HEK293 (cell line): ENCODE results near the gene MAPKAP1.
A peak's percentile ranks its signal among the peaks of the same experiment; 100 is the strongest.
"Not testable (repeated sequence)": the region's sequence is repeated elsewhere in the genome, so short reads cannot be mapped to it uniquely, and the experiment has no call there.

Experiments
- CTCF ChIA-PET: fragments of 350-600 bp; formaldehyde crosslinking; extraction: SDS; loops from one replicate; lab custom pipeline; 2021; ENCODE audit warnings: antibody characterized with exemption; lab: Yijun Ruan, JAX
- POLR2A ChIA-PET: fragments of 300-600 bp; formaldehyde crosslinking; extraction: SDS; loops from one replicate; lab custom pipeline; 2020; ENCODE audit warnings: antibody characterized with exemption, inconsistent platforms; lab: Yijun Ruan, JAX
- H3K27ac ChIP-seq: fragments of 200-500 bp; sonication (Bioruptor generic); 2 replicates; pipeline ENCODE4 v1.5.1; 2014; ENCODE audit warnings: low read depth, low read length, control low read depth, inconsistent platforms; ENCODE audit errors: extremely low read depth
- H3K36me3 ChIP-seq, 2 experiments: fragments of 200-500 bp in 1 of 2; sonication (Bioruptor generic) in 1 of 2; 1 replicate in 1 of 2; 2 replicates in 1 of 2; pipeline ENCODE4 v1.5.1; 2014 to 2017; ENCODE audit warnings: inconsistent platforms in 2 of 2, low read length in 2 of 2; ENCODE audit not compliant: control insufficient read depth in 2 of 2, insufficient read depth in 1 of 2
- H3K4me1 ChIP-seq: fragments of 200-500 bp; sonication (Bioruptor generic); 2 replicates; pipeline ENCODE4 v1.5.1; 2014; ENCODE audit warnings: mild to moderate bottlenecking, low read length, inconsistent platforms; ENCODE audit not compliant: control insufficient read depth, insufficient read depth
- H3K4me3 ChIP-seq: 2 replicates; pipeline ENCODE4 v1.5.1; 2011; ENCODE audit warnings: low read depth, mild to moderate bottlenecking, control low read depth, low read length, moderate library complexity
- H3K9me3 ChIP-seq: fragments of 200-500 bp; sonication (Bioruptor generic); 2 replicates; pipeline ENCODE4 v1.5.1; 2014; ENCODE audit warnings: low read depth, low read length, inconsistent platforms; ENCODE audit not compliant: control insufficient read depth, insufficient read depth
- KLF16 ChIP-seq: fragments of 450-650 bp; formaldehyde crosslinking; IDR thresholded peaks from 2 replicates; pipeline ENCODE4 v1.5.1; 2017; ENCODE audit warnings: missing biosample characterization, missing genetic modification characterization
- SCRT1 ChIP-seq: fragments of 450-650 bp; formaldehyde crosslinking; IDR thresholded peaks from 2 replicates; pipeline ENCODE4 v1.5.1; 2016; ENCODE audit warnings: missing biosample characterization, missing genetic modification characterization, borderline replicate concordance
- WT1 ChIP-seq: fragments of 450-650 bp; formaldehyde crosslinking; IDR thresholded peaks from 2 replicates; pipeline ENCODE4 v1.5.1; 2016; ENCODE audit warnings: missing biosample characterization, missing genetic modification characterization
- YY2 ChIP-seq: fragments of 450-650 bp; formaldehyde crosslinking; IDR thresholded peaks from 2 replicates; pipeline ENCODE4 v1.5.1; 2016; ENCODE audit warnings: missing biosample characterization, missing genetic modification characterization
- ZBTB8A ChIP-seq: fragments of 450-650 bp; formaldehyde crosslinking; IDR thresholded peaks from 2 replicates; pipeline ENCODE4 v1.5.1; 2016; ENCODE audit warnings: missing biosample characterization, missing genetic modification characterization
- ZNF140 ChIP-seq: fragments of 450-650 bp; formaldehyde crosslinking; IDR thresholded peaks from 2 replicates; pipeline ENCODE4 v1.5.1; 2016; ENCODE audit warnings: missing biosample characterization, missing genetic modification characterization
- ZNF184 ChIP-seq: fragments of 450-650 bp; IDR thresholded peaks from 2 replicates; pipeline ENCODE4 v1.5.1; 2018; ENCODE audit warnings: missing biosample characterization, mild to moderate bottlenecking, missing genetic modification characterization
- ZNF211 ChIP-seq: fragments of 450-650 bp; formaldehyde crosslinking; IDR thresholded peaks from 2 replicates; pipeline ENCODE4 v1.5.1; 2016; ENCODE audit warnings: low read depth, missing biosample characterization, missing genetic modification characterization
- ZNF837 ChIP-seq: fragments of 450-650 bp; formaldehyde crosslinking; IDR thresholded peaks from 2 replicates; pipeline ENCODE4 v1.5.1; 2016; ENCODE audit warnings: missing biosample characterization, missing genetic modification characterization
- TF ChIP-seq, protein P1 (sequence below): fragments of 450-650 bp; formaldehyde crosslinking; IDR thresholded peaks from 2 replicates; pipeline ENCODE4 v1.5.1; 2016; ENCODE audit warnings: missing biosample characterization, missing genetic modification characterization, borderline replicate concordance
- TF ChIP-seq, protein P2 (sequence below): fragments of 450-650 bp; formaldehyde crosslinking; IDR thresholded peaks from 2 replicates; pipeline ENCODE4 v1.5.1; 2017; ENCODE audit warnings: missing biosample characterization, missing genetic modification characterization

MAPKAP1 gene

GRCh38 chr9:125696106-125696647, 10.8 kb downstream of the MAPKAP1 start:
- H3K9me3 ChIP-seq: no peaks in the 10 kb centered on the region
- POLR2A ChIA-PET: interaction anchor here (4.7 kb wide), 1 partner anchor 10 kb away, joined by 21 read pairs; the partner anchor contains the start of gene MAPKAP1
- TF ChIP-seq ZNF184 (tag by site-specific recombination) (no peak), WT1 (tag by site-specific recombination) (no peak), ZNF211 (tag by site-specific recombination) (no peak), ZBTB8A (tag by site-specific recombination) (no peak), SCRT1 (no peak), ZNF140 (tag by site-specific recombination) (no peak)
- TF ChIP-seq, protein P1, sequence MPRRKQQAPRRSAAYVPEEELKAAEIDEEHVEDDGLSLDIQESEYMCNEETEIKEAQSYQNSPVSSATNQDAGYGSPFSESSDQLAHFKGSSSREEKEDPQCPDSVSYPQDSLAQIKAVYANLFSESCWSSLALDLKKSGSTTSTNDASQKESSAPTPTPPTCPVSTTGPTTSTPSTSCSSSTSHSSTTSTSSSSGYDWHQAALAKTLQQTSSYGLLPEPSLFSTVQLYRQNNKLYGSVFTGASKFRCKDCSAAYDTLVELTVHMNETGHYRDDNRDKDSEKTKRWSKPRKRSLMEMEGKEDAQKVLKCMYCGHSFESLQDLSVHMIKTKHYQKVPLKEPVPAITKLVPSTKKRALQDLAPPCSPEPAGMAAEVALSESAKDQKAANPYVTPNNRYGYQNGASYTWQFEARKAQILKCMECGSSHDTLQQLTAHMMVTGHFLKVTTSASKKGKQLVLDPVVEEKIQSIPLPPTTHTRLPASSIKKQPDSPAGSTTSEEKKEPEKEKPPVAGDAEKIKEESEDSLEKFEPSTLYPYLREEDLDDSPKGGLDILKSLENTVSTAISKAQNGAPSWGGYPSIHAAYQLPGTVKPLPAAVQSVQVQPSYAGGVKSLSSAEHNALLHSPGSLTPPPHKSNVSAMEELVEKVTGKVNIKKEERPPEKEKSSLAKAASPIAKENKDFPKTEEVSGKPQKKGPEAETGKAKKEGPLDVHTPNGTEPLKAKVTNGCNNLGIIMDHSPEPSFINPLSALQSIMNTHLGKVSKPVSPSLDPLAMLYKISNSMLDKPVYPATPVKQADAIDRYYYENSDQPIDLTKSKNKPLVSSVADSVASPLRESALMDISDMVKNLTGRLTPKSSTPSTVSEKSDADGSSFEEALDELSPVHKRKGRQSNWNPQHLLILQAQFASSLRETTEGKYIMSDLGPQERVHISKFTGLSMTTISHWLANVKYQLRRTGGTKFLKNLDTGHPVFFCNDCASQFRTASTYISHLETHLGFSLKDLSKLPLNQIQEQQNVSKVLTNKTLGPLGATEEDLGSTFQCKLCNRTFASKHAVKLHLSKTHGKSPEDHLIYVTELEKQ (tag by site-specific recombination): no peak
- H3K27ac ChIP-seq: no peak overlapping the region
- no peaks in the 10 kb centered on the region for H3K4me1 ChIP-seq
- H3K4me3 ChIP-seq: no peak overlapping the region
- no peaks in the 10 kb centered on the region for H3K36me3 ChIP-seq
- CTCF ChIA-PET: interaction anchor here (0.6 kb wide), 1 partner anchor 573 kb away, joined by 3 read pairs; no protein-coding TSS in a partner anchor

- H3K4me3 ChIP-seq, CTCF ChIA-PET, H3K27ac ChIP-seq, H3K4me1 ChIP-seq, H3K36me3 ChIP-seq, H3K9me3 ChIP-seq: not testable (repeated sequence)
- POLR2A ChIA-PET: interaction anchor here (4.7 kb wide), 1 partner anchor 11 kb away, joined by 21 read pairs; the partner anchor contains the start of gene MAPKAP1
Observed at GRCh38 chr9:125695548-125695947, 11.5 kb downstream of the MAPKAP1 start.

DNA sequence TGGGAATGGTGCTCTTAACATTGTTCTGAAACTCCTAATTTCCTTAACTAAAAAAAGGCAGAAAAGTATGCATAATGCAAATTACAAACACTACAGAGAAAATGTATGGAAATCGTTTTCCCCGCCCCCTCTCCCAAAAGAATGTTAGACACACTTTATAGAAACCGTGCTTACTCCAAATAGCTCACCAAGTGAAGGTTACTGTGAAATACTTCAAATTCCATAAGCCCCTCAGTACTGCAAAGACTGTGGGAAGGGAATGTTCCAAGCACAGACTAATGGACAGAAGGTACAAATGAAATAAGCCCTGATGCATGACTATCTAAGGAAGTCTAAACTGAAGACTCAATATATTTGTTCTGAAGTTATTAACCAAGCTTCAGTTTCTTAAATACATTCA, 12.5 kb downstream of the MAPKAP1 start:
- H3K4me3 ChIP-seq: no peak overlapping the region
- TF ChIP-seq ZNF837 (tag by site-specific recombination): no peak
- TF ChIP-seq YY2 (tag by site-specific recombination): no peak
- TF ChIP-seq KLF16 (tag by site-specific recombination): no peak
- TF ChIP-seq, all 188 proteins: peak for 0
- Histone ChIP-seq H3K9me3 (no peaks in the 10 kb centered on the region), H3K27ac (no peak overlapping the region), H3K36me3 (no peaks in the 10 kb centered on the region), H3K4me1 (no peaks in the 10 kb centered on the region)
- CTCF ChIA-PET: interaction anchor here (0.6 to 0.7 kb wide), 2 partner anchors 15 to 173 kb away, joined by 3 to 4 read pairs; no protein-coding TSS in a partner anchor
- POLR2A ChIA-PET: interaction anchor here (4.7 kb wide), 1 partner anchor 12 kb away, joined by 21 read pairs; the partner anchor contains the start of gene MAPKAP1

- H3K9me3 ChIP-seq, CTCF ChIA-PET, H3K4me3 ChIP-seq, H3K27ac ChIP-seq, POLR2A ChIA-PET, H3K36me3 ChIP-seq, H3K4me1 ChIP-seq: not testable (repeated sequence)
- TF ChIP-seq, protein P2, sequence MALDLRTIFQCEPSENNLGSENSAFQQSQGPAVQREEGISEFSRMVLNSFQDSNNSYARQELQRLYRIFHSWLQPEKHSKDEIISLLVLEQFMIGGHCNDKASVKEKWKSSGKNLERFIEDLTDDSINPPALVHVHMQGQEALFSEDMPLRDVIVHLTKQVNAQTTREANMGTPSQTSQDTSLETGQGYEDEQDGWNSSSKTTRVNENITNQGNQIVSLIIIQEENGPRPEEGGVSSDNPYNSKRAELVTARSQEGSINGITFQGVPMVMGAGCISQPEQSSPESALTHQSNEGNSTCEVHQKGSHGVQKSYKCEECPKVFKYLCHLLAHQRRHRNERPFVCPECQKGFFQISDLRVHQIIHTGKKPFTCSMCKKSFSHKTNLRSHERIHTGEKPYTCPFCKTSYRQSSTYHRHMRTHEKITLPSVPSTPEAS (tag by site-specific recombination): peak; percentile 40; the same call in 1 of the 2 replicates
Observed at GRCh38 chr9:125693492-125693891, 13.5 kb downstream of the MAPKAP1 start.
